ENCODE results near the gene PRR13. TPM values are rescaled to one million over a fixed set of nuclear protein-coding genes. Genes with fewer than 3 reads are reported as not detected.
A peak's percentile ranks its signal among the peaks of the same experiment; 100 is the strongest.

PRR13 gene, protein sequence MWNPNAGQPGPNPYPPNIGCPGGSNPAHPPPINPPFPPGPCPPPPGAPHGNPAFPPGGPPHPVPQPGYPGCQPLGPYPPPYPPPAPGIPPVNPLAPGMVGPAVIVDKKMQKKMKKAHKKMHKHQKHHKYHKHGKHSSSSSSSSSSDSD
- polyA plus RNA-seq (6.4 and 11.2 TPM in 2 replicates), polyA minus RNA-seq (4.6 and 5.3 TPM in 2 replicates)

GRCh38 chr12:53441040-53441833, at the start of gene PRR13:
PRR13 (plus strand) TSS chr12:53441734; CDS start chr12:53442715, 981 bp downstream.
- peak within 1 kb of the TSS; percentile 52 for H3K4me2 ChIP-seq (ENCODE audit: low read length)
- no peaks in the 10 kb centered on the region for H3K9me3 ChIP-seq (ENCODE audit: low read length)
- peak within 1 kb of the TSS; percentile 70 for H3K4me3 ChIP-seq (ENCODE audit: low read length)
- peak; percentile 17 for TF ChIP-seq RAD21 (conservative IDR thresholded peaks at IDR 0.05)
- TF ChIP-seq SMC3 (conservative IDR thresholded peaks at IDR 0.05; ENCODE audit: poor library complexity), result no peak
- TF ChIP-seq, protein P1, sequence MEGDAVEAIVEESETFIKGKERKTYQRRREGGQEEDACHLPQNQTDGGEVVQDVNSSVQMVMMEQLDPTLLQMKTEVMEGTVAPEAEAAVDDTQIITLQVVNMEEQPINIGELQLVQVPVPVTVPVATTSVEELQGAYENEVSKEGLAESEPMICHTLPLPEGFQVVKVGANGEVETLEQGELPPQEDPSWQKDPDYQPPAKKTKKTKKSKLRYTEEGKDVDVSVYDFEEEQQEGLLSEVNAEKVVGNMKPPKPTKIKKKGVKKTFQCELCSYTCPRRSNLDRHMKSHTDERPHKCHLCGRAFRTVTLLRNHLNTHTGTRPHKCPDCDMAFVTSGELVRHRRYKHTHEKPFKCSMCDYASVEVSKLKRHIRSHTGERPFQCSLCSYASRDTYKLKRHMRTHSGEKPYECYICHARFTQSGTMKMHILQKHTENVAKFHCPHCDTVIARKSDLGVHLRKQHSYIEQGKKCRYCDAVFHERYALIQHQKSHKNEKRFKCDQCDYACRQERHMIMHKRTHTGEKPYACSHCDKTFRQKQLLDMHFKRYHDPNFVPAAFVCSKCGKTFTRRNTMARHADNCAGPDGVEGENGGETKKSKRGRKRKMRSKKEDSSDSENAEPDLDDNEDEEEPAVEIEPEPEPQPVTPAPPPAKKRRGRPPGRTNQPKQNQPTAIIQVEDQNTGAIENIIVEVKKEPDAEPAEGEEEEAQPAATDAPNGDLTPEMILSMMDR (IDR thresholded peaks at IDR 0.05; ENCODE audit: poor library complexity, severe bottlenecking), result no peak
- TF ChIP-seq TAF1 (IDR thresholded peaks at IDR 0.05; ENCODE audit: low read depth), result no peak
- TF ChIP-seq, protein P2, sequence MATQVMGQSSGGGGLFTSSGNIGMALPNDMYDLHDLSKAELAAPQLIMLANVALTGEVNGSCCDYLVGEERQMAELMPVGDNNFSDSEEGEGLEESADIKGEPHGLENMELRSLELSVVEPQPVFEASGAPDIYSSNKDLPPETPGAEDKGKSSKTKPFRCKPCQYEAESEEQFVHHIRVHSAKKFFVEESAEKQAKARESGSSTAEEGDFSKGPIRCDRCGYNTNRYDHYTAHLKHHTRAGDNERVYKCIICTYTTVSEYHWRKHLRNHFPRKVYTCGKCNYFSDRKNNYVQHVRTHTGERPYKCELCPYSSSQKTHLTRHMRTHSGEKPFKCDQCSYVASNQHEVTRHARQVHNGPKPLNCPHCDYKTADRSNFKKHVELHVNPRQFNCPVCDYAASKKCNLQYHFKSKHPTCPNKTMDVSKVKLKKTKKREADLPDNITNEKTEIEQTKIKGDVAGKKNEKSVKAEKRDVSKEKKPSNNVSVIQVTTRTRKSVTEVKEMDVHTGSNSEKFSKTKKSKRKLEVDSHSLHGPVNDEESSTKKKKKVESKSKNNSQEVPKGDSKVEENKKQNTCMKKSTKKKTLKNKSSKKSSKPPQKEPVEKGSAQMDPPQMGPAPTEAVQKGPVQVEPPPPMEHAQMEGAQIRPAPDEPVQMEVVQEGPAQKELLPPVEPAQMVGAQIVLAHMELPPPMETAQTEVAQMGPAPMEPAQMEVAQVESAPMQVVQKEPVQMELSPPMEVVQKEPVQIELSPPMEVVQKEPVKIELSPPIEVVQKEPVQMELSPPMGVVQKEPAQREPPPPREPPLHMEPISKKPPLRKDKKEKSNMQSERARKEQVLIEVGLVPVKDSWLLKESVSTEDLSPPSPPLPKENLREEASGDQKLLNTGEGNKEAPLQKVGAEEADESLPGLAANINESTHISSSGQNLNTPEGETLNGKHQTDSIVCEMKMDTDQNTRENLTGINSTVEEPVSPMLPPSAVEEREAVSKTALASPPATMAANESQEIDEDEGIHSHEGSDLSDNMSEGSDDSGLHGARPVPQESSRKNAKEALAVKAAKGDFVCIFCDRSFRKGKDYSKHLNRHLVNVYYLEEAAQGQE (IDR thresholded peaks at IDR 0.05; ENCODE audit: borderline replicate concordance), result no peak
- no peak for TF ChIP-seq EZH2 (IDR thresholded peaks at IDR 0.05; ENCODE audit: borderline replicate concordance, insufficient read depth, low read length, poor library complexity, severe bottlenecking)
- no peak for TF ChIP-seq EP300 (conservative IDR thresholded peaks at IDR 0.05; ENCODE audit: poor library complexity, severe bottlenecking)
- TF ChIP-seq POLR2AphosphoS5 (IDR thresholded peaks at IDR 0.05), result peak; percentile 59
- TF ChIP-seq MXI1 (conservative IDR thresholded peaks at IDR 0.05; ENCODE audit: poor library complexity, severe bottlenecking), result peak; percentile 43
- no peaks in the 10 kb centered on the region for H3K36me3 ChIP-seq (ENCODE audit: insufficient read depth, low read length)
- H3K9ac ChIP-seq (ENCODE audit: low read length), result peak within 1 kb of the TSS; percentile 55
- no peaks in the 10 kb centered on the region for H3K9me2 ChIP-seq (ENCODE audit: insufficient read depth, low read length)
- peak within 1 kb of the TSS; percentile 57 for H2AFZ ChIP-seq (ENCODE audit: low read depth, low read length)
- no peaks in the 10 kb centered on the region for H3K27me3 ChIP-seq (ENCODE audit: insufficient read depth, low read depth, low read length)
- H3K27ac ChIP-seq (ENCODE audit: low read length), result peak within 1 kb of the TSS; percentile 36
- H4K20me1 ChIP-seq (ENCODE audit: insufficient read depth), result no peaks in the 10 kb centered on the region
- no peaks in the 10 kb centered on the region for H3K79me2 ChIP-seq (replicated peaks; ENCODE audit: insufficient read depth, low read length)
- peaks cover 4% of the 10 kb centered on the region for H3F3A ChIP-seq (ENCODE audit: insufficient read depth, low read length, poor library complexity, severe bottlenecking)

DNA sequence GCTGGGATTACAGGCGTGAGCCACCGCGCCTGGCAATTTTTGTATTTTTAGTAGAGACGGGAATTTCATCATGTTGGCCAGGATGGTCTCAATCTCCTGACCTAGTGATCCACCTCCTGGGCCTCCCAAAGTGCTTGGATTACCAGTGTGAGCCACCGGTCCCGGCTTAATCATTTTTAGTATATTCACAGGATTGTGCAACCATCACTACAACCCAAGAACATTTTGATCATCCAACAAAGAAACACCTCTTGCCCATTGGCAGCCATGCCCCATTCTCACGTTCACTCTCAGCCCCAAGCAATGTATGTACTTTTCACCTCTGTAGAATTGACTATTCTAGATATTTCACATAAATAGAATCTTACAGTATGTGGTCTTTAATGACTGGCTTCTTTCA, 41.6 kb upstream of the PRR13 start:
- no peaks in the 10 kb centered on the region for H3K36me3 ChIP-seq (ENCODE audit: insufficient read depth, low read length)
- H4K20me1 ChIP-seq (ENCODE audit: insufficient read depth), result no peaks in the 10 kb centered on the region
- no peak overlapping the region for H3K4me3 ChIP-seq (ENCODE audit: low read length)
- no peak overlapping the region for H3K9ac ChIP-seq (ENCODE audit: low read length)
- H3F3A ChIP-seq (ENCODE audit: insufficient read depth, low read length, poor library complexity, severe bottlenecking), result no peaks in the 10 kb centered on the region
- no peaks in the 10 kb centered on the region for H3K27me3 ChIP-seq (ENCODE audit: insufficient read depth, low read depth, low read length)
- no peak overlapping the region for H2AFZ ChIP-seq (ENCODE audit: low read depth, low read length)
- TF ChIP-seq POLR2AphosphoS5 (IDR thresholded peaks at IDR 0.05) (no peak), TAF1 (IDR thresholded peaks at IDR 0.05; ENCODE audit: low read depth) (no peak), RAD21 (conservative IDR thresholded peaks at IDR 0.05) (no peak), MXI1 (conservative IDR thresholded peaks at IDR 0.05; ENCODE audit: poor library complexity, severe bottlenecking) (no peak), EP300 (conservative IDR thresholded peaks at IDR 0.05; ENCODE audit: poor library complexity, severe bottlenecking) (no peak), EZH2 (IDR thresholded peaks at IDR 0.05; ENCODE audit: borderline replicate concordance, insufficient read depth, low read length, poor library complexity, severe bottlenecking) (no peak), SMC3 (conservative IDR thresholded peaks at IDR 0.05; ENCODE audit: poor library complexity) (no peak)
- TF ChIP-seq, protein P2 (IDR thresholded peaks at IDR 0.05; ENCODE audit: borderline replicate concordance), result no peak
- TF ChIP-seq, protein P1 (IDR thresholded peaks at IDR 0.05; ENCODE audit: poor library complexity, severe bottlenecking), result no peak
- H3K27ac ChIP-seq (ENCODE audit: low read length), result no peak overlapping the region
- H3K9me2 ChIP-seq (ENCODE audit: insufficient read depth, low read length), result no peaks in the 10 kb centered on the region
- no peak overlapping the region for H3K4me2 ChIP-seq (ENCODE audit: low read length)
- H3K9me3 ChIP-seq (ENCODE audit: low read length), result no peaks in the 10 kb centered on the region
- H3K79me2 ChIP-seq (replicated peaks; ENCODE audit: insufficient read depth, low read length), result peaks cover 10% of the 10 kb centered on the region

All from neural cell (in vitro differentiated cells).